A673 (cell line): ENCODE data around the gene GSE1. TPM values are rescaled to one million over a fixed set of nuclear protein-coding genes. Genes with fewer than 3 reads are reported as not detected.

Source experiments
- BruUV-seq: library from RNA; stranded (reverse); fragments of 400-500 nt; replicated peaks from 2 replicates; lab custom pipeline; 2021; lab: Mats Ljungman, UMichigan
- CTCF ChIA-PET: fragments of 300-600 bp; sonication (Branson Sonifier 250); formaldehyde crosslinking; loops from one replicate; lab custom pipeline; 2022; ENCODE audit warnings: antibody characterized with exemption; lab: Charles Lee
- POLR2A ChIA-PET: fragments of 300-600 bp; sonication (Branson Sonifier 250); formaldehyde crosslinking; loops from one replicate; lab custom pipeline; 2022; ENCODE audit warnings: antibody characterized with exemption; ENCODE audit not compliant: low non-redundant PET; lab: Charles Lee
- DNase-seq: peaks from one replicate; pipeline ENCODE4 v3.0.0-alpha.2; 2015; ENCODE audit warnings: low spot score
- H3K27ac ChIP-seq: fragments of 200-600 bp; sonication (generic); 2 replicates; pipeline ENCODE4 v1.5.1; 2016; ENCODE audit warnings: mixed run types, low read depth, mild to moderate bottlenecking, mixed read lengths, antibody characterized with exemption, low read length; ENCODE audit not compliant: poor library complexity, severe bottlenecking
- H3K27me3 ChIP-seq: fragments of 200-600 bp; sonication (generic); replicated peaks from 2 replicates; pipeline ENCODE4 v1.6.1; 2017; ENCODE audit warnings: mixed run types, low read depth, mild to moderate bottlenecking, mixed read lengths, antibody characterized with exemption, low read length; ENCODE audit not compliant: insufficient read depth, poor library complexity
- H3K36me3 ChIP-seq: fragments of 200-600 bp; sonication (generic); 2 replicates; pipeline ENCODE4 v1.6.1; 2016; ENCODE audit warnings: mixed run types, mild to moderate bottlenecking, mixed read lengths, antibody characterized with exemption, low read length; ENCODE audit not compliant: insufficient read depth, poor library complexity, severe bottlenecking
- H3K4me1 ChIP-seq: fragments of 200-600 bp; sonication (generic); 2 replicates; pipeline ENCODE4 v1.6.1; 2017; ENCODE audit warnings: mixed run types, mild to moderate bottlenecking, mixed read lengths, antibody characterized with exemption, low read length; ENCODE audit not compliant: insufficient read depth, poor library complexity, severe bottlenecking
- H3K4me3 ChIP-seq: fragments of 200-600 bp; sonication (generic); 2 replicates; pipeline ENCODE4 v1.5.1; 2016; ENCODE audit warnings: low read depth, mixed run types, mild to moderate bottlenecking, mixed read lengths, low read length; ENCODE audit not compliant: poor library complexity, severe bottlenecking
- H3K9me3 ChIP-seq: fragments of 200-600 bp; sonication (generic); 2 replicates; pipeline ENCODE4 v1.6.1; 2016; ENCODE audit warnings: mixed run types, low read depth, mild to moderate bottlenecking, mixed read lengths, antibody characterized with exemption, low read length; ENCODE audit not compliant: poor library complexity, severe bottlenecking
- EZH2 ChIP-seq: fragments of 200-600 bp; sonication (generic); IDR thresholded peaks from 2 replicates; pipeline ENCODE4 v1.6.1; 2017; ENCODE audit warnings: borderline replicate concordance, low read depth, mild to moderate bottlenecking, mixed read lengths, antibody characterized with exemption, low read length; ENCODE audit not compliant: poor library complexity, severe bottlenecking
- intact Hi-C: fragments of 100-400 bp; cut with micrococcal nuclease; formaldehyde crosslinking; loops from one replicate; pipeline ENCODE4 v1.10.0; 2022; ENCODE audit not compliant: unreplicated experiment
- total RNA-seq: library from RNA; stranded (reverse); gene quantifications from 2 replicates; pipeline ENCODE4 v1.2.3, GENCODE V29; 2021
- TF ChIP-seq, protein P1 (sequence below): fragments of 300-800, 200-600 bp; sonication (generic); conservative IDR thresholded peaks from 2 replicates; pipeline ENCODE4 v1.5.1; 2017; ENCODE audit warnings: low read depth, mild to moderate bottlenecking, antibody characterized with exemption, low read length, moderate library complexity, mixed read lengths

GSE1 gene
- total RNA-seq, 1 experiment from 2014 or later = 64.2 TPM

DNA sequence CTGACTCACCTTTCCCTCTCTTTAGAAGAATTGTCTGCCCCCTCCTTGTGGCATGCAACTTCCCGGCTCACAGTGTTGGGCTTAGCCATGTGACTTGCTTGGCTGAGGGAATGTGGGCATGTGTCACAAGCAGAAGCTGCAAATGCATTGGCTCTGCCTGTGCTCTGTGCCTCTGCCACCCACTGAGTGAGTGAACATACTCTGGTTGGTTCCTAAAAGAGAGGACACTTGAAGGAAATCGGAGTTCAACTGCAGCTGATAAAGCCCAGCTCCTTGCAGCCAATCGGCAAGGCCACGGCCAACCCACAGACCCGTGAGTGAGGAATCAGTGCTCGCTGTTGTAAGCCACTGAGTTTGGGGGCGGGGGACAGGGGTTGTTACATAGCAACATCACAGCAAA is 86.5 kb downstream of the GSE1 start:
- Histone ChIP-seq H3K36me3 (no peaks in the 10 kb centered on the region), H3K4me1 (peaks cover 12% of the 10 kb centered on the region), H3K27me3 (no peaks in the 10 kb centered on the region), H3K4me3 (no peak overlapping the region), H3K27ac (no peak overlapping the region), H3K9me3 (no peaks in the 10 kb centered on the region)
- intact Hi-C loops = no loop called here
- TF ChIP-seq, protein P1, sequence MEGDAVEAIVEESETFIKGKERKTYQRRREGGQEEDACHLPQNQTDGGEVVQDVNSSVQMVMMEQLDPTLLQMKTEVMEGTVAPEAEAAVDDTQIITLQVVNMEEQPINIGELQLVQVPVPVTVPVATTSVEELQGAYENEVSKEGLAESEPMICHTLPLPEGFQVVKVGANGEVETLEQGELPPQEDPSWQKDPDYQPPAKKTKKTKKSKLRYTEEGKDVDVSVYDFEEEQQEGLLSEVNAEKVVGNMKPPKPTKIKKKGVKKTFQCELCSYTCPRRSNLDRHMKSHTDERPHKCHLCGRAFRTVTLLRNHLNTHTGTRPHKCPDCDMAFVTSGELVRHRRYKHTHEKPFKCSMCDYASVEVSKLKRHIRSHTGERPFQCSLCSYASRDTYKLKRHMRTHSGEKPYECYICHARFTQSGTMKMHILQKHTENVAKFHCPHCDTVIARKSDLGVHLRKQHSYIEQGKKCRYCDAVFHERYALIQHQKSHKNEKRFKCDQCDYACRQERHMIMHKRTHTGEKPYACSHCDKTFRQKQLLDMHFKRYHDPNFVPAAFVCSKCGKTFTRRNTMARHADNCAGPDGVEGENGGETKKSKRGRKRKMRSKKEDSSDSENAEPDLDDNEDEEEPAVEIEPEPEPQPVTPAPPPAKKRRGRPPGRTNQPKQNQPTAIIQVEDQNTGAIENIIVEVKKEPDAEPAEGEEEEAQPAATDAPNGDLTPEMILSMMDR = no peak
- no peak for TF ChIP-seq EZH2
- ChIA-PET CTCF (no interaction called here), POLR2A (no interaction called here)
- no TSS peak for BruUV-seq
- peak; percentile 52 for DNase-seq

DNA sequence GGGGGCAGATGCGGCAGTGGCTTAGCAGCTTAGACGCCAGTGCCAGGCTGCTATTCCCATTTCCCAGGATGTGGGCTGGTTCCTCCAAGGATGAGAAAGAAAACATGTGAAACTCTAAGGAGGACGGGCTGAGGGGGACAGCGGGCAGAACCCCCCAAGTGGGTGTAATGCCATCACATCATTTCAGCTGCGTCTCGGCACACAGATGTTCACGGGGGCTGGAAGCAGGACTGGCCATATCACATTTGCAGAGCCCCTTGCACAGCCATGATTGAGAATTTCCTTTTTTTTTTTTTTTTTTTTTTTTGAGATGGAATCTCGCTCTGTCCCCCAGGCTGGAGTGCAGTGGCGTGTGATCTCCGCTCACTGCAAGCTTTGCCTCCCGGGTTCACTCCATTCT is 90.9 kb downstream of the GSE1 start:
- no TSS peak for BruUV-seq
- no peaks in the 10 kb centered on the region for H3K27me3 ChIP-seq
- no peaks in the 10 kb centered on the region for H3K4me1 ChIP-seq
- no peaks in the 10 kb centered on the region for H3K36me3 ChIP-seq
- no peak overlapping the region for H3K27ac ChIP-seq
- DNase-seq = no peak
- no peaks in the 10 kb centered on the region for H3K9me3 ChIP-seq
- H3K4me3 ChIP-seq = no peak overlapping the region
- POLR2A ChIA-PET = no interaction called here
- CTCF ChIA-PET = no interaction called here
- intact Hi-C loops = no loop called here
- TF ChIP-seq EZH2 = no peak
- TF ChIP-seq, protein P1 = no peak

DNA sequence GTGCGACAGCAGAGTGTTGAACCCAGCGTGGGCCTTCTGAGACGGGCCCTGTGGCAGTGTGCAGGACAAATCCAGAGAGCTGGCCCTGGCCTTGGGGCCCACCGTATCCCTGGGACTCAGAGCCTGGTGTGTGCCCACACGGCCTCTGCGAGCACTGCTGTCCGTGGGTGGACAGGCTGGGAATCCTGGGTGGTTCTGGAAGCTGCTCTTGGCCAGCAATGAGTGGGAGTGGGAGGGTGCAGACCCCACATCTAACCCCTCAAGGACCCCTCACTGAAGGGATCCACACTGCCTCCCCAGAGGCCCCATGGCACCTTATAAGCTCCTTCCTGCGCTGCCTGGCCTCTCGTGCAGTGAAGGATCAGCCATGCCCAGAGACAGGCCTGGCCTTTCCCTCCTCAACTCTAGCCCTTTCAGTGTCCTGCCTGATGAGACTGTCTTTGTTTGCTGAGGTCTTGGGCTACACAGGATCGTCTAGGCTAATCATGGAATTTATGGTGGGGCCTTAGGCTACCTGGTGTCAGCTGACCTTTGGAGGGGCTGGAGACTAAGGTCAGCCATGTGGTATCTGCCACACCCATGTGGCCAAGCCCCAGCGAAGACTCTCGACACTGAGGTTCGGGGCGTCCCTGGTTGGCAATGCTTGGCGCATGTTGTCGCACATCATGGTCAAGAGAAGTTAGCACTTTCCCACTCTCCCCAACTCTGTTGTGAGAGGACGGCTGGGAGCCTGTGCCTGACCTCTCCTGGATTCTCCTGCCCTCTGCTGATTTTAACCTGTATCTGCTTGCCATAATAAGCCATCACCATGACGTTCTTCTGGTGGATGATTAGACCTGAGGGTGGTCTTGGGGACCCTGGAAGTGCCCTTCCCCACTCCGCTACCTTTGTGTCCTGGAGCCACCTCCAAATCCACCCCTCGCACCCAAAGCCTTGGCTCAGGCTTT is 92.1 kb downstream of the GSE1 start:
- no peak overlapping the region for H3K27ac ChIP-seq
- CTCF ChIA-PET = no interaction called here
- H3K9me3 ChIP-seq = no peaks in the 10 kb centered on the region
- TF ChIP-seq EZH2 = no peak
- TF ChIP-seq, protein P1 = no peak
- H3K27me3 ChIP-seq = no peaks in the 10 kb centered on the region
- DNase-seq = no peak
- no TSS peak for BruUV-seq
- H3K36me3 ChIP-seq = no peaks in the 10 kb centered on the region
- intact Hi-C loops = no loop called here
- POLR2A ChIA-PET = interaction anchor here (0.5 to 0.6 kb wide), 2 partner anchors 43 to 166 kb away, joined by 7 to 11 read pairs; no protein-coding TSS in a partner anchor
- no peaks in the 10 kb centered on the region for H3K4me1 ChIP-seq
- no peak overlapping the region for H3K4me3 ChIP-seq
